Left lung (tissue), 10 donors: Measurements from ENCODE around the gene RMI2. TPM values are rescaled to one million over a fixed set of nuclear protein-coding genes. Genes with fewer than 3 reads are reported as not detected.
A peak's percentile ranks its signal among the peaks of the same experiment; 100 is the strongest.
"Not testable (repeated sequence)": the region's sequence is repeated elsewhere in the genome, so short reads cannot be mapped to it uniquely, and the experiment has no call there.

ENCODE experiments used
- ATAC-seq: fragments of 200-7000 bp; cut with Tn5 transposase; one replicate; pipeline ENCODE4 v1.9.1; 2020; ENCODE audit warnings: moderate library complexity
- DNase-seq, 4 donors: peaks; one replicate each; pipeline ENCODE4 v3.0.0-alpha.2; 2013 to 2020
- H3K27ac ChIP-seq, 2 donors: fragments of 200-600 bp; sonication (generic) in 1 of 2; one replicate each; pipeline versions ENCODE4 v1.5.0 to v1.8.0; 2020 to 2021
- H3K27me3 ChIP-seq, 2 donors: fragments of 200-600 bp; sonication (generic) in 1 of 2; one replicate each; pipeline versions ENCODE4 v1.5.0 to v1.8.0; 2020 to 2021
- H3K36me3 ChIP-seq, 2 donors: fragments of 200-600 bp; sonication (generic) in 1 of 2; one replicate each; pipeline versions ENCODE4 v1.5.0 to v1.8.0; 2020 to 2021
- H3K4me1 ChIP-seq, 2 donors: fragments of 200-600 bp; one replicate each; pipeline ENCODE4 v1.8.0; 2021
- H3K4me3 ChIP-seq, 2 donors: fragments of 200-600 bp; sonication (generic) in 1 of 2; one replicate each; pipeline versions ENCODE4 v1.5.0 to v1.8.0; 2020 to 2021; ENCODE audit warnings: mild to moderate bottlenecking in 1 of 2
- H3K9me3 ChIP-seq, 2 donors: fragments of 200-600 bp; sonication (generic) in 1 of 2; one replicate each; pipeline versions ENCODE4 v1.5.0 to v1.8.0; 2020 to 2021
- intact Hi-C, 2 donors: fragments of 100-400 bp; cut with DNase I; formaldehyde crosslinking; loops; one replicate each; pipeline versions ENCODE4 v1.11.2 to v1.14.2; 2022
- polyA plus RNA-seq, 6 donors: library from polyadenylated mRNA; unstranded; fragments of 120-200 nt; gene quantifications; one replicate each; pipeline ENCODE4 v1.2.1, GENCODE V29; 2013; ENCODE audit not compliant: insufficient read length in 6 of 6
- total RNA-seq, 2 donors: library from RNA; stranded (reverse); fragmentation: NEBNext Ultra II Directional; extraction: Animal tissue kit (Norgen Biotek cat#: 25700); gene quantifications; one replicate each; pipeline ENCODE4 v1.2.1, GENCODE V29; 2021
- TF ChIP-seq, protein P1 (sequence below), 2 donors: fragments of 200-600 bp; sonication (generic) in 1 of 2; IDR thresholded peaks; one replicate each; pipeline versions ENCODE4 v1.5.0 to v1.8.0; 2021; ENCODE audit warnings: antibody characterized with exemption in 2 of 2
- donor health status: DM: no; HTN: yes; CAD: no.
- donor health status: DM: no; HTN: no; CAD: no.

RMI2 gene
- total and polyA plus RNA-seq, 8 donors, result 9.6 to 34.5 (median 25.2) TPM

GRCh38 chr16:11370084-11370931 lies 25.0 kb downstream of the RMI2 start:
- TF ChIP-seq, protein P1, sequence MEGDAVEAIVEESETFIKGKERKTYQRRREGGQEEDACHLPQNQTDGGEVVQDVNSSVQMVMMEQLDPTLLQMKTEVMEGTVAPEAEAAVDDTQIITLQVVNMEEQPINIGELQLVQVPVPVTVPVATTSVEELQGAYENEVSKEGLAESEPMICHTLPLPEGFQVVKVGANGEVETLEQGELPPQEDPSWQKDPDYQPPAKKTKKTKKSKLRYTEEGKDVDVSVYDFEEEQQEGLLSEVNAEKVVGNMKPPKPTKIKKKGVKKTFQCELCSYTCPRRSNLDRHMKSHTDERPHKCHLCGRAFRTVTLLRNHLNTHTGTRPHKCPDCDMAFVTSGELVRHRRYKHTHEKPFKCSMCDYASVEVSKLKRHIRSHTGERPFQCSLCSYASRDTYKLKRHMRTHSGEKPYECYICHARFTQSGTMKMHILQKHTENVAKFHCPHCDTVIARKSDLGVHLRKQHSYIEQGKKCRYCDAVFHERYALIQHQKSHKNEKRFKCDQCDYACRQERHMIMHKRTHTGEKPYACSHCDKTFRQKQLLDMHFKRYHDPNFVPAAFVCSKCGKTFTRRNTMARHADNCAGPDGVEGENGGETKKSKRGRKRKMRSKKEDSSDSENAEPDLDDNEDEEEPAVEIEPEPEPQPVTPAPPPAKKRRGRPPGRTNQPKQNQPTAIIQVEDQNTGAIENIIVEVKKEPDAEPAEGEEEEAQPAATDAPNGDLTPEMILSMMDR (IDR thresholded peaks at IDR 0.05), result no peak
- Histone ChIP-seq H3K4me1 (peaks cover 7 to 18% of the 10 kb centered on the region in 2 donors), H3K4me3 (no peak overlapping the region), H3K36me3 (no peaks in the 10 kb centered on the region), H3K9me3 (no peaks in the 10 kb centered on the region), H3K27ac (no peak overlapping the region), H3K27me3 (no peaks in the 10 kb centered on the region)
- intact Hi-C loops, result no loop called here
- ATAC-seq, result peak; percentile 60
- peak in 1 of 4 donors; percentile 65 for DNase-seq

DNA sequence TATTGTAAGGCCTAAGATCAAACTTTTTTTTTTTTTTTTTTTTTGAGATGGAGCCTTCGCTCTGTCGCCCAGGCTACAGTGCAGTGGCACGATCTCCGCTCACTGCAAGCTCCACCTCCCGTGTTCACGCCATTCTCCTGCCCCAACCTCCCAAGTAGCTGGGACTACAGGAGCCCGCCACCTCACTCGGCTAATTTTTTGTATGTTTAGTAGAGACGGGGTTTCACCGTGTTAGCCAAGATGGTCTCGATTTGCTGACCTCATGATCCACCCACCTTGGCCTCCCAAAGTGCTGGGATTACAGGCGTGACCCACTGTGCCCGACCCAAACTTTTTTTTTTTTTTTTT lies 25.6 kb downstream of the RMI2 start:
- H3K4me1 ChIP-seq, result peaks cover 7 to 16% of the 10 kb centered on the region in 2 donors
- H3K4me3 ChIP-seq, intact Hi-C loops, DNase-seq, ATAC-seq, H3K27ac ChIP-seq, H3K9me3 ChIP-seq, H3K27me3 ChIP-seq, H3K36me3 ChIP-seq: not testable (repeated sequence)

DNA sequence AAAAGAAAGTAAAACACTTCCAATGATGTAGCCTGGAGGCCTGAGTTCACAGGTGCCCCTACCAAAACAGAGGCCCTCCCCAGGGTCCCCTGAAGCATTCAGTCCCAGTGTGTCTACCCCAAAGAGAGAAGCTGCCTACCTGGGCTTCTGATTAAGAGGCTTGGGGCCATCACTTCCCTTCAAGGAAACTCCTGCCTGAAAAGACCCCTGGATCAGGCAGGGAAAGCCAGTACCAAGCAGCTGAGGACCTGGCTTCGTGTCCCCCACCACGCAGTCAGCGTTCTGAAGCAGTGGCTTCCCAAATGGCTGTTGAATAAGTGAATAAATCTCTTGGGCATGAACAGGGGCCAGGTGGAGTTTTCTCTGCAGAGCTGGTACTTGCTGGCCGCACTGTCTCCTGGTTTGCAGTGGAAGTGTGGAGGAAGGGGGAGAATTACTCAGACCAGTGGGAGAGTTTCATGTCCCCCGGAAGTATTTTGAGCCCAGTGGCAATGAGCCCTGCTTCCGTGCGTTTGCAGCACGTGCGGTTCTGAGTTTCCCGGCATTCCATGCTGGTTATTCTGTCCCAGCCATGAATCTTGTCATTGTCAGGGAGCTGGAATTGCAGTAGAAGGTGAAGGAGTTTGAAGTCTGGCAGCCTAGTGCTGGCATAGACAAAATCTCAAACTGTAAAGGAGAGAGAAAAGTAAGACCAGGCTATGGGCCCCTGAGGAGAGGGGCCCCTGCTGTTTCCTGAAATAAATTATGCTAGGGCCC lies 27.0 kb downstream of the RMI2 start:
- DNase-seq (peak in 1 of 4 donors; percentile 13), ATAC-seq (no peak)
- TF ChIP-seq, protein P1 (IDR thresholded peaks at IDR 0.05), result peak; percentile 2 to 5
- H3K9me3 ChIP-seq, result no peaks in the 10 kb centered on the region
- no peaks in the 10 kb centered on the region for H3K36me3 ChIP-seq
- intact Hi-C loops, result no loop called here
- H3K27me3 ChIP-seq, result no peaks in the 10 kb centered on the region
- H3K4me3 ChIP-seq, result no peak overlapping the region
- H3K27ac ChIP-seq, result no peak overlapping the region
- peaks cover 7 to 16% of the 10 kb centered on the region in 2 donors for H3K4me1 ChIP-seq

- H3K9me3 ChIP-seq, result no peaks in the 10 kb centered on the region
- peak in 1 of 4 donors; percentile 30 for DNase-seq
- ATAC-seq, result no peak
- H3K4me1 ChIP-seq, result peaks cover 7 to 11% of the 10 kb centered on the region in 2 donors
- no peaks in the 10 kb centered on the region for H3K27me3 ChIP-seq
- H3K36me3 ChIP-seq, result no peaks in the 10 kb centered on the region
- TF ChIP-seq, protein P1 (IDR thresholded peaks at IDR 0.05), result no peak
- no peak overlapping the region for H3K27ac ChIP-seq
- intact Hi-C loops, result no loop called here
- no peak overlapping the region for H3K4me3 ChIP-seq
Measured at GRCh38 chr16:11372829-11373306, 27.6 kb downstream of the RMI2 start.

DNA sequence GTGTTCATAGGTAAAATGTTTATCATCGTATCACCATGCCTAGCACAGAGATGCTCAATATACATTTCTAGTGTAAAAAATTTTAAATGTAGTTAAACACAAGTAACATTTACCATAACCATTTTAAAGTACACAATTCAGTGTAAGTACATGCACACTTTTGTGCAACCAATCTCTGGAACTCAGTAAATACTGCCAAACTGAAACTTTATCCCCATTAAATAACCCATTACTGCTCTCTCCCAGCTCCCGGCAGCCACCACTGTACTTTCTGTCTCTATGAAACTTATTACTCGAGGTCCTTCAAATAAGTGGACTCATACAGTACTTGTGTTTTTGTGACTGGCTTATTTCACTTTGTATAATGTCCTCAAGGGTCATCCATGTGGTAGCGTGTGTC lies 29.0 kb downstream of the RMI2 start:
- Histone ChIP-seq H3K9me3 (no peaks in the 10 kb centered on the region), H3K27ac (no peak overlapping the region), H3K27me3 (no peaks in the 10 kb centered on the region), H3K36me3 (no peaks in the 10 kb centered on the region), H3K4me3 (no peak overlapping the region), H3K4me1 (peaks cover 7 to 11% of the 10 kb centered on the region in 2 donors)
- peak in 2 of 4 donors; percentile 30 to 45 for DNase-seq
- intact Hi-C loops, result no loop called here
- peak; percentile 35 for ATAC-seq
- TF ChIP-seq, protein P1 (IDR thresholded peaks at IDR 0.05), result no peak
